ENCODE results near the gene IL4. TPM values are rescaled to one million over a fixed set of nuclear protein-coding genes. Genes with fewer than 3 reads are reported as not detected.

IL4 gene
- total RNA-seq, 1 experiment from 2014 or later, result not detected

GRCh38 chr5:132674671-132675506, 1.1 kb downstream of the IL4 start:
- Mint-ChIP-seq H3K36me3 (ENCODE audit: insufficient read depth, unreplicated experiment) (no peaks in the 10 kb centered on the region), H3K4me3 (ENCODE audit: low read depth, unreplicated experiment) (peak overlapping the region; percentile 71), H3K9me3 (ENCODE audit: low read depth, unreplicated experiment) (no peaks in the 10 kb centered on the region), H3K27ac (ENCODE audit: unreplicated experiment) (peak overlapping the region; percentile 86), H3K27me3 (ENCODE audit: unreplicated experiment) (no peaks in the 10 kb centered on the region), H3K4me1 (ENCODE audit: low read depth, unreplicated experiment) (peaks cover 45% of the 10 kb centered on the region)
- BruUV-seq (replicated peaks), result no TSS peak
- intact Hi-C loops (cut with micrococcal nuclease; ENCODE audit: unreplicated experiment), result no loop called here
- peak; percentile 52 for DNase-seq
- no peak for TF ChIP-seq CTCF (IDR thresholded peaks at IDR 0.05; ENCODE audit: unreplicated experiment)
- CTCF ChIA-PET, result interaction anchor here (0.6 to 1.1 kb wide), 4 partner anchors 11 to 149 kb away, joined by 3 to 7 read pairs (median 3); no protein-coding TSS in a partner anchor

- H3K36me3 Mint-ChIP-seq (ENCODE audit: insufficient read depth, unreplicated experiment), result no peaks in the 10 kb centered on the region
- no peak for DNase-seq
- H3K27me3 Mint-ChIP-seq (ENCODE audit: unreplicated experiment), result no peaks in the 10 kb centered on the region
- no peak overlapping the region for H3K4me3 Mint-ChIP-seq (ENCODE audit: low read depth, unreplicated experiment)
- no peaks in the 10 kb centered on the region for H3K9me3 Mint-ChIP-seq (ENCODE audit: low read depth, unreplicated experiment)
- CTCF ChIA-PET, result interaction anchor here (0.8 to 1.8 kb wide), 6 partner anchors 15 to 170 kb away, joined by 3 to 10 read pairs (median 4); no protein-coding TSS in a partner anchor
- TF ChIP-seq CTCF (IDR thresholded peaks at IDR 0.05; ENCODE audit: unreplicated experiment), result no peak
- H3K4me1 Mint-ChIP-seq (ENCODE audit: low read depth, unreplicated experiment), result peaks cover 45% of the 10 kb centered on the region
- intact Hi-C loops (cut with micrococcal nuclease; ENCODE audit: unreplicated experiment), result no loop called here
- peak overlapping the region; percentile 39 for H3K27ac Mint-ChIP-seq (ENCODE audit: unreplicated experiment)
- BruUV-seq (replicated peaks), result no TSS peak
These were observed 2.3 kb downstream of the IL4 start for GRCh38 chr5:132675936-132676689.

GRCh38 chr5:132677191-132677590, 3.4 kb downstream of the IL4 start:
- intact Hi-C loops (cut with micrococcal nuclease; ENCODE audit: unreplicated experiment), result loop anchor here (1.0 kb wide), 2 partner anchors 151 to 290 kb away; no protein-coding TSS in a partner anchor
- no peak overlapping the region for H3K27ac Mint-ChIP-seq (ENCODE audit: unreplicated experiment)
- peaks cover 45% of the 10 kb centered on the region for H3K4me1 Mint-ChIP-seq (ENCODE audit: low read depth, unreplicated experiment)
- BruUV-seq (replicated peaks), result no TSS peak
- H3K4me3 Mint-ChIP-seq (ENCODE audit: low read depth, unreplicated experiment), result no peak overlapping the region
- DNase-seq, result peak; percentile 89
- H3K9me3 Mint-ChIP-seq (ENCODE audit: low read depth, unreplicated experiment), result no peaks in the 10 kb centered on the region
- CTCF ChIA-PET, result interaction anchor here (0.7 to 1.8 kb wide), 13 partner anchors 9 to 291 kb away, joined by 3 to 10 read pairs (median 3); partner anchors contain the start of genes IRF1 and KIF3A
- H3K36me3 Mint-ChIP-seq (ENCODE audit: insufficient read depth, unreplicated experiment), result no peaks in the 10 kb centered on the region
- no peaks in the 10 kb centered on the region for H3K27me3 Mint-ChIP-seq (ENCODE audit: unreplicated experiment)
- peak; percentile 76 for TF ChIP-seq CTCF (IDR thresholded peaks at IDR 0.05; ENCODE audit: unreplicated experiment)

- H3K36me3 Mint-ChIP-seq (ENCODE audit: insufficient read depth, unreplicated experiment), result no peaks in the 10 kb centered on the region
- BruUV-seq (replicated peaks), result no TSS peak
- no peak overlapping the region for H3K4me3 Mint-ChIP-seq (ENCODE audit: low read depth, unreplicated experiment)
- H3K27me3 Mint-ChIP-seq (ENCODE audit: unreplicated experiment), result no peaks in the 10 kb centered on the region
- no peak overlapping the region for H3K27ac Mint-ChIP-seq (ENCODE audit: unreplicated experiment)
- no peaks in the 10 kb centered on the region for H3K9me3 Mint-ChIP-seq (ENCODE audit: low read depth, unreplicated experiment)
- intact Hi-C loops (cut with micrococcal nuclease; ENCODE audit: unreplicated experiment), result loop anchor here (1.0 kb wide), 2 partner anchors 152 to 291 kb away; no protein-coding TSS in a partner anchor
- TF ChIP-seq CTCF (IDR thresholded peaks at IDR 0.05; ENCODE audit: unreplicated experiment), result no peak
- peaks cover 45% of the 10 kb centered on the region for H3K4me1 Mint-ChIP-seq (ENCODE audit: low read depth, unreplicated experiment)
- DNase-seq, result no peak
- CTCF ChIA-PET, result interaction anchor here (0.7 to 1.8 kb wide), 11 partner anchors 9 to 291 kb away, joined by 3 to 10 read pairs (median 4); partner anchors contain the start of gene IRF1
These were observed 4.1 kb downstream of the IL4 start for GRCh38 chr5:132677682-132678400.

Data from Calu3 (cell line).